Endothelial cell of umbilical vein (primary cell): Measurements from ENCODE around the gene MTRF1L. TPM values are rescaled to one million over a fixed set of nuclear protein-coding genes. Genes with fewer than 3 reads are reported as not detected.

Source experiments
- BruUV-seq: library from RNA; stranded (reverse); fragments of 400-500 nt; replicated peaks from 2 replicates; lab custom pipeline; 2021; lab: Mats Ljungman, UMichigan
- CTCF ChIA-PET: fragments of 300-600, 350-600 bp; sonication (Branson Sonifier 250); formaldehyde crosslinking; loops from one replicate; lab custom pipeline; 2021; ENCODE audit warnings: antibody characterized with exemption, inconsistent platforms; lab: Charles Lee
- POLR2A ChIA-PET: fragments of 300-600, 350-600 bp; sonication (Branson Sonifier 250); formaldehyde crosslinking; loops from one replicate; lab custom pipeline; 2021; ENCODE audit warnings: antibody characterized with exemption, inconsistent platforms; lab: Charles Lee
- DNase-seq: peaks from one replicate; pipeline ENCODE4 v3.0.0-alpha.2; 2011; ENCODE audit warnings: low read depth, low spot score
- FAIRE-seq: peaks from 2 replicates; lab custom pipeline; 2011; peaks lifted over from hg19 to GRCh38; lab: Jason Lieb, UNC
- H2AFZ ChIP-seq: 2 replicates; pipeline ENCODE4 v1.6.0; 2012; ENCODE audit warnings: low read depth, low read length, control low read depth, inconsistent platforms
- H3K27ac ChIP-seq: 2 replicates; pipeline ENCODE4 v1.5.1; 2011; ENCODE audit warnings: low read depth, mild to moderate bottlenecking, control low read depth, low read length, moderate library complexity; ENCODE audit not compliant: insufficient read depth
- H3K27me3 ChIP-seq, 2 experiments: 2 replicates each; pipeline versions ENCODE4 v1.6.0 to v1.6.1; 2011; ENCODE audit warnings: low read length in 2 of 2, mixed read lengths in 1 of 2; ENCODE audit not compliant: control insufficient read depth in 2 of 2, insufficient read depth in 2 of 2
- H3K36me3 ChIP-seq, 2 experiments: 2 replicates in 1 of 2; 3 replicates in 1 of 2; pipeline ENCODE4 v1.5.1; 2011; ENCODE audit warnings: low read length in 2 of 2, mild to moderate bottlenecking in 1 of 2, moderate library complexity in 1 of 2; ENCODE audit not compliant: control insufficient read depth in 2 of 2, insufficient read depth in 2 of 2; ENCODE audit errors: extremely low read depth in 1 of 2
- H3K4me1 ChIP-seq: 3 replicates; pipeline ENCODE4 v1.5.1; 2011; ENCODE audit warnings: mild to moderate bottlenecking, low read length; ENCODE audit not compliant: control insufficient read depth, insufficient read depth; ENCODE audit errors: extremely low read depth
- H3K4me2 ChIP-seq: 2 replicates; pipeline ENCODE4 v1.6.1; 2011; ENCODE audit warnings: low read length, control low read depth, mixed read lengths; ENCODE audit not compliant: insufficient read depth
- H3K4me3 ChIP-seq, 3 experiments: fragments of 200-600 bp in 1 of 3; sonication (generic), shearing (Covaris generic) in 1 of 3; replicated peaks in 1 of 3; 2 replicates each; pipeline ENCODE4 v1.5.1; 2011 to 2016; ENCODE audit warnings: control low read depth in 3 of 3, low read length in 3 of 3, mild to moderate bottlenecking in 2 of 3, inconsistent platforms in 1 of 3, low read depth in 1 of 3, moderate library complexity in 1 of 3; ENCODE audit not compliant: insufficient read depth in 1 of 3
- H3K79me2 ChIP-seq: 2 replicates; pipeline ENCODE4 v1.6.0; 2012; ENCODE audit warnings: low read length, inconsistent platforms; ENCODE audit not compliant: control insufficient read depth, insufficient read depth
- H3K9ac ChIP-seq: replicated peaks from 2 replicates; pipeline ENCODE3; 2011; ENCODE audit warnings: low read length, control low read depth; ENCODE audit not compliant: insufficient read depth; ENCODE audit errors: extremely low read depth
- H3K9me1 ChIP-seq: replicated peaks from 3 replicates; pipeline ENCODE4 v1.6.0; 2011; ENCODE audit warnings: mild to moderate bottlenecking, low read length; ENCODE audit not compliant: control insufficient read depth, insufficient read depth; ENCODE audit errors: extremely low read depth
- H3K9me3 ChIP-seq: replicated peaks from 2 replicates; pipeline ENCODE4 v1.5.1; 2012; ENCODE audit warnings: low read length, inconsistent platforms; ENCODE audit not compliant: control insufficient read depth, insufficient read depth
- H4K20me1 ChIP-seq: replicated peaks from 2 replicates; pipeline ENCODE3; 2011; ENCODE audit warnings: mild to moderate bottlenecking, low read length; ENCODE audit not compliant: control insufficient read depth, insufficient read depth; ENCODE audit errors: extremely low read depth
- CTCF ChIP-seq, 2 donors: IDR thresholded peaks; 1 replicate in 1 of 2; 2 replicates in 1 of 2; pipeline ENCODE4 v1.5.1; 2011; ENCODE audit warnings: low read length in 2 of 2, mild to moderate bottlenecking in 2 of 2, moderate library complexity in 2 of 2, control low read depth in 1 of 2, inconsistent platforms in 1 of 2, low read depth in 1 of 2; ENCODE audit not compliant: insufficient read depth in 1 of 2; ENCODE audit errors: extremely low read depth in 1 of 2
- EZH2 ChIP-seq: IDR thresholded peaks from 2 replicates; pipeline ENCODE4 v1.6.1; 2012; ENCODE audit warnings: borderline replicate concordance, low read depth, mild to moderate bottlenecking, moderate library complexity, low read length, inconsistent platforms; ENCODE audit not compliant: severe bottlenecking
- FOS ChIP-seq: IDR thresholded peaks from 2 replicates; pipeline ENCODE4 v1.6.1; 2011; ENCODE audit warnings: mild to moderate bottlenecking, low read length, moderate library complexity, borderline replicate concordance; ENCODE audit not compliant: insufficient read depth
- GATA2 ChIP-seq: IDR thresholded peaks from 2 replicates; pipeline ENCODE4 v1.7.0; 2011; ENCODE audit warnings: low read depth, mild to moderate bottlenecking, moderate library complexity, mixed read lengths, low read length; ENCODE audit not compliant: insufficient read length, insufficient read depth
- JUN ChIP-seq: IDR thresholded peaks from 2 replicates; pipeline ENCODE4 v1.6.1; 2011; ENCODE audit warnings: borderline replicate concordance, low read depth; ENCODE audit not compliant: insufficient read length, insufficient read depth
- MAX ChIP-seq: IDR thresholded peaks from 2 replicates; pipeline ENCODE4 v1.6.1; 2011; ENCODE audit not compliant: insufficient read depth, insufficient read length
- MYC ChIP-seq: IDR thresholded peaks from one replicate; pipeline ENCODE4 v1.6.1; 2011; ENCODE audit warnings: mild to moderate bottlenecking, low read depth, low read length
- POLR2A ChIP-seq: IDR thresholded peaks from 2 replicates; pipeline ENCODE4 v1.6.1; 2012; ENCODE audit warnings: low read depth, mild to moderate bottlenecking, control low read depth, low read length
- POLR2AphosphoS5 ChIP-seq: IDR thresholded peaks from 2 replicates; pipeline ENCODE4 v1.6.1; 2012; ENCODE audit warnings: low read depth, mild to moderate bottlenecking, control low read depth, low read length, moderate library complexity; ENCODE audit not compliant: insufficient read depth
- dilution Hi-C: fragments of 300-500 bp; cut with MboI; formaldehyde crosslinking; loops from one replicate; pipeline ENCODE4 v1.15.0; 2019; ENCODE audit warnings: low sequenced_read_pairs; ENCODE audit not compliant: extremely low pct_ligation_motif_present
- intact Hi-C: fragments of 100-400 bp; cut with micrococcal nuclease; formaldehyde crosslinking; loops from one replicate; pipeline ENCODE4 v1.10.0; 2022
- polyA plus RNA-seq, 4 experiments: library from polyadenylated mRNA; depleted of rRNA in 3 of 4; stranded (reverse) in 3 of 4; unstranded in 1 of 4; fragments of >200 nt; gene quantifications; 2 replicates each; pipeline versions ENCODE4 v1.2.1 to v1.2.3, GENCODE V29; 2011 to 2012; ENCODE audit warnings: missing spikeins in 1 of 4
- total RNA-seq: library from RNA; stranded (reverse); gene quantifications from 2 replicates; pipeline ENCODE4 v1.2.3, GENCODE V29; 2021

MTRF1L gene
- total and polyA plus RNA-seq, 2 donors (not counting 3 experiments of a cell fraction or from before 2014, with no cell fraction given), result 6.2 to 27.5 TPM

- no peak overlapping the region for H3K4me2 ChIP-seq
- H3K27ac ChIP-seq, result no peak overlapping the region
- no peaks in the 10 kb centered on the region for H3K27me3 ChIP-seq
- H3K79me2 ChIP-seq, result peaks cover 58% of the 10 kb centered on the region
- no peak for TF ChIP-seq POLR2AphosphoS5
- no peak for TF ChIP-seq EZH2
- TF ChIP-seq MYC, result no peak
- no peak for TF ChIP-seq MAX
- no peak for TF ChIP-seq CTCF (IDR thresholded peaks at IDR 0.05; ENCODE audit: extremely low read depth in 1 of 2, insufficient read depth in 1 of 2, low read depth in 1 of 2, low read length in 2 of 2)
- TF ChIP-seq FOS, result no peak
- TF ChIP-seq GATA2, result no peak
- TF ChIP-seq POLR2A, result no peak
- no peak for TF ChIP-seq JUN
- ChIA-PET CTCF (no interaction called here), POLR2A (no interaction called here)
- intact Hi-C loops, result loop anchor here (1.0 kb wide), 1 partner anchor 10 kb away; no protein-coding TSS in a partner anchor
- no peaks in the 10 kb centered on the region for H4K20me1 ChIP-seq
- H3K9me1 ChIP-seq, result no peaks in the 10 kb centered on the region
- H3K9me3 ChIP-seq, result no peaks in the 10 kb centered on the region
- BruUV-seq, result no TSS peak
- no peak overlapping the region for H3K4me3 ChIP-seq
- H3K4me1 ChIP-seq, result no peaks in the 10 kb centered on the region
- no peak for FAIRE-seq
- dilution Hi-C loops, result no loop called here
- H3K9ac ChIP-seq, result no peak overlapping the region
- H3K36me3 ChIP-seq, result peaks cover 9 to 18% of the 10 kb centered on the region in 2 experiments
- DNase-seq, result no peak
- no peak overlapping the region for H2AFZ ChIP-seq
Measured at GRCh38 chr6:152993847-152994246, 8.7 kb downstream of the MTRF1L start.
